H1 (cell line): ENCODE measurements around the gene RBFOX1. TPM values are rescaled to one million over a fixed set of nuclear protein-coding genes. Genes with fewer than 3 reads are reported as not detected.

Experiments used
- CHD7 ChIP-seq: fragments of 300-600 bp; sonication (generic); IDR thresholded peaks from 2 replicates; pipeline ENCODE4 v1.7.1; 2012; ENCODE audit warnings: low read length, moderate library complexity, mild to moderate bottlenecking, inconsistent platforms; ENCODE audit not compliant: insufficient replicate concordance
- E2F6 ChIP-seq: IDR thresholded peaks from 2 replicates; pipeline ENCODE4 v1.6.1; 2012; ENCODE audit warnings: inconsistent platforms
- HDAC2 ChIP-seq, 2 experiments: fragments of 300-600 bp in 1 of 2; sonication (generic) in 1 of 2; IDR thresholded peaks; 2 replicates each; pipeline ENCODE4 v1.6.1; 2011 to 2012; ENCODE audit warnings: low read depth in 2 of 2, low read length in 2 of 2, mild to moderate bottlenecking in 2 of 2, moderate library complexity in 2 of 2, borderline replicate concordance in 1 of 2, inconsistent platforms in 1 of 2
- RBBP5 ChIP-seq: IDR thresholded peaks from 2 replicates; pipeline ENCODE4 v1.7.1; 2012; ENCODE audit warnings: low read depth, mild to moderate bottlenecking, inconsistent platforms, low read length, moderate library complexity, borderline replicate concordance
- SP1 ChIP-seq: IDR thresholded peaks from 2 replicates; pipeline ENCODE4 v1.6.1; 2011; ENCODE audit warnings: low read depth, low read length
- polyA plus RNA-seq, 7 experiments: library from polyadenylated mRNA; depleted of rRNA in 3 of 7; stranded (reverse) in 5 of 7; unstranded in 2 of 7; fragments of >200 nt in 5 of 7; fragments of 200-250 nt in 2 of 7; gene quantifications; 1 replicate in 5 of 7; 2 replicates in 1 of 7; 4 replicates in 1 of 7; pipeline versions ENCODE4 v1.2.1 to v1.2.3, GENCODE V29; 2011 to 2013; ENCODE audit warnings: missing spikeins in 2 of 7, mixed read lengths in 2 of 7
- total RNA-seq: library from RNA; stranded (reverse); fragmentation: NEBNext Ultra II Directional; extraction: Animal tissue kit (Norgen Biotek cat#: 25700); gene quantifications from 2 replicates; pipeline ENCODE4 v1.2.1, GENCODE V29; 2021

RBFOX1 gene
- total and polyA plus RNA-seq, 2 of the 8 experiments (the other 6 are each of a cell fraction or from before 2014, with no cell fraction given), result 1.7 to 2.8 TPM

- TF ChIP-seq HDAC2 (IDR thresholded peaks at IDR 0.05; ENCODE audit: borderline replicate concordance in 1 of 2, low read depth in 2 of 2, low read length in 2 of 2), result 0 out of 4 replicates have a peak, but pooled peaks have one; percentile 0 to 6
- TF ChIP-seq E2F6, result no peak
- no peak for TF ChIP-seq CHD7
- TF ChIP-seq SP1, result no peak
- no peak for TF ChIP-seq RBBP5
These were observed 28.9 kb upstream of the RBFOX1 start (continued) for GRCh38 chr16:7303660-7304200.
